Measurements from ENCODE around the gene CPEB3.
"Not testable (repeated sequence)": the region's sequence is repeated elsewhere in the genome, so short reads cannot be mapped to it uniquely, and the experiment has no call there.

CPEB3 gene

GRCh38 chr10:92094960-92095359, 195.9 kb downstream of the CPEB3 start:
- DNase-seq = no peak

- no peak for DNase-seq
Observed at GRCh38 chr10:92091965-92092364, 198.9 kb downstream of the CPEB3 start.

- DNase-seq = peak; percentile 79 to 86 (median 82)
Observed at GRCh38 chr10:92087750-92088395, 203.0 kb downstream of the CPEB3 start.

GRCh38 chr10:92082583-92083280, 208.1 kb downstream of the CPEB3 start:
- peak; percentile 24 to 76 (median 50) for DNase-seq

DNA sequence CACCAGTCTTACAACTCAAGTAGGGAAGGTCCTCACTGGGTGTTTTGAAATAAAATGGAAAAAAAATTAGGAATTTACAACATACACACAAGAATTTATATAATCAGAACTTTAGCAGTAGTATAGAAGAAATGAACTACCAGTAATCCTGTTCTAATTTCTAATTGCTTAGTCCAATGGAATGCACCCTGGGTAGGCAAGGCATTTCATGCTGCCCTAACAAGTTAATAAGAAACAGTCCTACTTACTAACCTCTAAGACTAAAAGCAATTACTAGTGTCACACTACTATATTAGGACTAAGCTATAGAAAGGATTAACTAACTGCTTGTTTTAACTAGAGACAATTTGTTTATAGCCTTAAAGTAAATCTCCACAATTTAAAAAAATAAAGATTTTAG, 209.2 kb downstream of the CPEB3 start:
- no peak for DNase-seq

DNA sequence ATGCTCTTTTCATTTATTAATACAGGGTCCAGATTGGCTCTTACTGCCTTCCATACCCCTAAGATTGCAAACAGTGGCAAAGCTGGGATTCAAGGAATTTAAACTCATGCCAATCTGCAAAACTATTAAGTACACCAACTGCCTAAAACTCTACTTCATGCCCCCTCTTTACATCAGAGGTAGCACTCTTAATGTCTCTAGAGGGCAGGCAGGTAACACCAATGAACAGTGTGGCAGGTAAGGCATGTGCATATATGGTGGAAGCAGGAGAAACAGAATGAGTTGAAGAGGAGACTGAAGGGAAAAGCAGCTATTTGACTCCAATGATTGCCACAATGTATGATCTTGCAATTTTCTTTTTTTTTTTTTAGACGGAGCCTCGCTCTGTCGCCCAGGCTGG, 210.6 kb downstream of the CPEB3 start:
- DNase-seq = no peak

GRCh38 chr10:92079003-92079402, 211.9 kb downstream of the CPEB3 start:
- no peak for DNase-seq

DNA sequence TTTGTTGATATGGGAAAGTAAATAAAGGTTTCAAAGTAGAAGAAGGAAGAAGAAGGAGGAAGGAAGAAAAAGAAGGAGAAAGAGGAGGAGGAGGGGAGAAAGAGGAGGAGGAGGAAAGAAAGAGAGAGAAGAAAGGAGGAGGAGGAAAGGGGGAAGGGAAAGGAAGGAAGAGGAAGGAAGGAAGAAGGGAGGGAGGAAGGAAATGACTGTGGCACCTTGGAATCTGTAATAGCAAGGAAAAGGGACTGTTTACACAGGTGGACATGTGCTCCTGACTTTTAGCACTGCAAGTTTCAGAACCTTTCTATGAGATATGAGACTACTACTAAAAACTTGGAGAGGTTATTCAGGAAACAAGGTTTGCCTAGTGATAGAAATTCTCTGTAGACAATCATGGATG, 214.2 kb downstream of the CPEB3 start:
- no peak for DNase-seq

DNA sequence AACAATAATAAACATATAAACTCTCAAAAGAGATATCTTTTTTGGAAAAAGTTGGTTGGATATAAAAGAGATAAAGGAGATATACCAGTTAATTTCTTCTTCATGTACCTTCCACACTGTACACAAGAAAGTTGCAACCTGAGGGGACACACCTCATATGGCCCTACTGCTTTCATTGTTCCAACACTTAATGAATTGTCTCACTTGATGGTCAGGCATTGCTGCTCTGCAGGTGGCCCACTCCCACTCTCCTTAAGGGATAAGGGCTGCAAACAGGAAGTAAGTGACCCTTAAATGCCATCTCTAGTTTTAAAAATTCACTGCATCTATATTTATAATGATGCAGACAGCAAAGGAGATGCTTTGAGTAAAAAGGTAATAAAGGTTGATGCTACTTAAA, 215.0 kb downstream of the CPEB3 start:
- DNase-seq = no peak

- peak in 2 of 4 experiments; percentile 14 to 27 for DNase-seq
Observed at GRCh38 chr10:92074126-92074887, 216.6 kb downstream of the CPEB3 start.

GRCh38 chr10:92068900-92069299, 222.0 kb downstream of the CPEB3 start:
- no peak for DNase-seq

DNA sequence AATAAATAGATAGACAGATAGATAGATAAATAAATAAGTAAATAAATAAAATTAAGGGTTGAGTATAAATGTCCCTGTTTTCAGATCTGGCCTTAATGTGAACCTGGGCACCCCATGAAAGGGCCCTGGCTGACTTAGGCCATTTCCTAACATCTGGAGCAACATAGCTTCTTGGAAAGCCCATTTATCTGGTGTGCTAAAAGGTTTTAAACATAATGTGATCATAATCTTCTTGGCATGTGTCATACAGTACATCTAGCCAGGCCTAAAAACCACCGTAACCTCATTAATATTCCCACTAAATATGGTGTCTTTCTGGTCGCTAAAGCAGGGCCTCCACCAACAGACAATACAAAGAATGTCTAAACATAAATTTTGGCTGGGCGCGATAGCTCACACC, 224.5 kb downstream of the CPEB3 start:
- no peak for DNase-seq

- no peak for DNase-seq
Observed at GRCh38 chr10:92064506-92064905, 226.4 kb downstream of the CPEB3 start.

DNA sequence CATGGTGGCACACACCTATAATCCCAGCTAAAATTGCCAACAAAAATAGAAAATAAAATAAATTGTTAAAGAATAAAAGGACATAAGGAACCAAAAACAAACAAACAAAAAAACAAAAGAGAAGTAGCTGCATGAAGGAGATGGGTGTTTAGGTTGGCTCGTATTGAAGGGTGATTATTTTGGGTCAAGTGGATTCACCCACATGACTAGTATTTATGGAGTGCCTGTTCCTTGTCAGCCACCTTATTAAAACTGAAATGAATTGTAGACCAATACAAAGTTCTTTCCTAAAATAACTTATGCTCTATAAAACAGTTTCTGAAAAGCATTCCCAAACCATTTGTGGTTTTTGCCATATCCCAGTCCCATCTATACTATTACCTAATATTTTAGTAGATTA, 228.6 kb downstream of the CPEB3 start:
- DNase-seq = no peak

GRCh38 chr10:92054807-92055206, 236.1 kb downstream of the CPEB3 start:
- no peak for DNase-seq

DNA sequence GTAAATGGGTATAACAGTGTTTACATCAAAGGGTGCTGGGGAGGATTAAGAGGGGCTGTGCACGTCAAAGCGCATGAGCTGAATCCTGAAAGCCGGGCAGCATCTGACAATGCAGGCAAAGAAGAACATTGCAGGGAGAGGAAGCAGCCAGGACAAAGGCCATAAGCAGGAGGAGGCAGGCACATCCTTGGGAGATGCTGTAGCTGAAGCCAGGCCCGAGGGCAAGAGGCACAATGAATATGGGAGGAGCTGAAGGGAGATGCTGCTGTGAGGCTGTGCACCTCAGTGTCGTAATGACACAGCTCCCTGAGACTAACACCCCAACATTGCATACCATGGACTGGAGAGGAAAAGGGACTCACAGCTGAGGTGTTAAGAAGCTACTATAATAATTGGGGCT, 238.1 kb downstream of the CPEB3 start:
- DNase-seq = no peak

- DNase-seq = no peak
Observed at GRCh38 chr10:92052088-92052487, 238.8 kb downstream of the CPEB3 start.

GRCh38 chr10:92047215-92047614, 243.7 kb downstream of the CPEB3 start:
- DNase-seq = no peak

- no peak for DNase-seq
Observed at GRCh38 chr10:92045641-92046106, 245.2 kb downstream of the CPEB3 start.

DNA sequence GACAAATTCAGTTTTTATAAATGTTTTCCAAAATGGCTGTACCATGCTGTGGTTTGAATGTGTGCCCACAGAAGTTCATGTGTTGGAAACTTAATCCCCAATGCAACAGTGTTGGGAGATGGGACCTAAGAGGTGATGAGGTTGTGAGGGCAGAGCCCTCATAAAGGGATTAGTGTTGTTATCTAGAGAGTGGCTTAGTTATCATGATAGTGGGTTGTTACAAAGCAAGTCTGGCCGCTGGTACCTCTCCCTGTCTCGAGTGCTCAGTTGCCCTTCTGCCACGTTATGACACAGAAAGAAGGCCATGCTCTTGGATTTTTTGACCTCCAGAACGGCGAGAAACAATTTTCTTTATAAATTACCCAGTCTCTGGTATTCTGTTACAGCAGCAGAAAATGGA, 248.3 kb downstream of the CPEB3 start:
- DNase-seq = no peak

DNA sequence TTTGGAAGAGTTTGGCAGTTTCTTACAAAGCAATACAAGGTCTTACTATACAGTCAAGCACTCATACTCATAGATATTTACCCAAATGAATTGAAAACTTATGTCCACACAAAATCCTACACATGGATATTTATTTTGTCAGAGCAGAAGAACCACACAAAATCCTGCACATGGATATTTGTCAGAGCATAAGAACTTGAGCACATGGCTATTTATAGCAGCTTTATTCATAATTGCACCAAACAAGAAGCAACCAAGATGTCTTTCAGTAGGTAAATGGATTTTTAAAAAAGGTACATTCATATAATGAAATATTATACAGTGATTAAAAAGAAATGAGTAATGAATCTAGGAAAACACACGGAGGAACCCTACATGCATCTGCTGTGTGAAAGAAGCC, 251.9 kb downstream of the CPEB3 start:
- no peak for DNase-seq

DNA sequence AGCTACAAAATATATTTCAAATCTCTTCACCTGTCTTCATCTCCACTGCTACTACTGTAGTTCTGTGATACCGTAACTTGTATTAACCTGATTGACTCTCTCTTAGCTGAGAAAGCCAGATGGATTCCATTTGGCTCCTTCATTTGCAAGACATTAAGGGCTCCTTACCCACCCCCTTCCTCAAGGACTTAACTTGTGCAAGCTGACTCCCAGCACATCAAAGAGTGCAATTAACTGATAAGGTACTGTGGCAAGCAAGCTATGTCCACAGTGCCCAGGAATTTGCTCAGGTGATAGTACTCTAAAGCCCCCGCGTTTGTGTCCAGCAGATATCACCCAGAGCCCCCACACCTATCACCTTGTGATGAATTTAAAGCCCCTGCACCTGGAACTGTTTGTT, 257.8 kb downstream of the CPEB3 start:
- DNase-seq = not testable (repeated sequence)

- DNase-seq = no peak
Observed at GRCh38 chr10:92031580-92031979, 259.3 kb downstream of the CPEB3 start.

GRCh38 chr10:92027141-92027540, 263.7 kb downstream of the CPEB3 start:
- no peak for DNase-seq
